ENCODE data around the gene BRD1.

DNA sequence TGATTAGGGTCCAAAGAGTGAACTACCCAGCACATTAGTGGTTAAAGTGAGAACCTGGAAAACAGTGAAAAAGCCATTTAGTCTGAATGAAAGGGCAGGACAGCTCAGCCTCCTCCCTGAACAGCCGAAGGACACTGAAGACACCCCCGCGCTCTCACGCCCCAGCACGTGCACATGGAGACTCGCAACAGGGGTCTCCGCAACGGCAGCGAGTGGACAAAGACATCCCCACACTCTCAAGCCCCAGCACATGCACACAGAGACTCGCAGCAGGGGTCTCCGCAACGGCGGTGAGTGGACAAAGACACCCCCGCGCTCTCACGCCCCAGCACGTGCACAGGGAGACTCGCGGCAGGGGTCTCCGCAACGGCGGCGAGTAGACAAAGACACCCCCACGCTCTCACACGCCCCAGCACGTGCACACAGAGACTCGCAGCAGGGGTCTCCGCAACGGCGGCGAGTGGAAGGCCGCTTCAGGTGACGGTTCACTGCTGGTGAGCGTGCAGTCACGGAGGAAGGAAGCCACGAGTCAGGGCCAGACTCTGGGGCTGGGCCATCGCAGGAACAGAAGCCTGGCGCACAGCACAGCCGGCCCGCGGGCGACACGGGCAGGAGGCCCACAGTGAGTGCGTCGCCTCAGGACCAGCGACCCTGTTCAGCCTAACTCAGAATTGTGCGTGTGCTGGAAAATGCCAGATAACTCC lies 43.6 kb downstream of the BRD1 start:
- TF ChIP-seq, protein P1, sequence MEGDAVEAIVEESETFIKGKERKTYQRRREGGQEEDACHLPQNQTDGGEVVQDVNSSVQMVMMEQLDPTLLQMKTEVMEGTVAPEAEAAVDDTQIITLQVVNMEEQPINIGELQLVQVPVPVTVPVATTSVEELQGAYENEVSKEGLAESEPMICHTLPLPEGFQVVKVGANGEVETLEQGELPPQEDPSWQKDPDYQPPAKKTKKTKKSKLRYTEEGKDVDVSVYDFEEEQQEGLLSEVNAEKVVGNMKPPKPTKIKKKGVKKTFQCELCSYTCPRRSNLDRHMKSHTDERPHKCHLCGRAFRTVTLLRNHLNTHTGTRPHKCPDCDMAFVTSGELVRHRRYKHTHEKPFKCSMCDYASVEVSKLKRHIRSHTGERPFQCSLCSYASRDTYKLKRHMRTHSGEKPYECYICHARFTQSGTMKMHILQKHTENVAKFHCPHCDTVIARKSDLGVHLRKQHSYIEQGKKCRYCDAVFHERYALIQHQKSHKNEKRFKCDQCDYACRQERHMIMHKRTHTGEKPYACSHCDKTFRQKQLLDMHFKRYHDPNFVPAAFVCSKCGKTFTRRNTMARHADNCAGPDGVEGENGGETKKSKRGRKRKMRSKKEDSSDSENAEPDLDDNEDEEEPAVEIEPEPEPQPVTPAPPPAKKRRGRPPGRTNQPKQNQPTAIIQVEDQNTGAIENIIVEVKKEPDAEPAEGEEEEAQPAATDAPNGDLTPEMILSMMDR (IDR thresholded peaks at IDR 0.05 in 2 of 3, conservative IDR thresholded peaks at IDR 0.05 in 1 of 3; ENCODE audit: borderline replicate concordance in 1 of 3, insufficient read depth in 1 of 3, low read depth in 2 of 3, low read length in 2 of 3): no peak
- TF ChIP-seq, protein P2, sequence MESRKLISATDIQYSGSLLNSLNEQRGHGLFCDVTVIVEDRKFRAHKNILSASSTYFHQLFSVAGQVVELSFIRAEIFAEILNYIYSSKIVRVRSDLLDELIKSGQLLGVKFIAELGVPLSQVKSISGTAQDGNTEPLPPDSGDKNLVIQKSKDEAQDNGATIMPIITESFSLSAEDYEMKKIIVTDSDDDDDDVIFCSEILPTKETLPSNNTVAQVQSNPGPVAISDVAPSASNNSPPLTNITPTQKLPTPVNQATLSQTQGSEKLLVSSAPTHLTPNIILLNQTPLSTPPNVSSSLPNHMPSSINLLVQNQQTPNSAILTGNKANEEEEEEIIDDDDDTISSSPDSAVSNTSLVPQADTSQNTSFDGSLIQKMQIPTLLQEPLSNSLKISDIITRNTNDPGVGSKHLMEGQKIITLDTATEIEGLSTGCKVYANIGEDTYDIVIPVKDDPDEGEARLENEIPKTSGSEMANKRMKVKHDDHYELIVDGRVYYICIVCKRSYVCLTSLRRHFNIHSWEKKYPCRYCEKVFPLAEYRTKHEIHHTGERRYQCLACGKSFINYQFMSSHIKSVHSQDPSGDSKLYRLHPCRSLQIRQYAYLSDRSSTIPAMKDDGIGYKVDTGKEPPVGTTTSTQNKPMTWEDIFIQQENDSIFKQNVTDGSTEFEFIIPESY (IDR thresholded peaks at IDR 0.05; ENCODE audit: extremely low read depth, insufficient replicate concordance, low read length): no peak
- TF ChIP-seq RAD21 (IDR thresholded peaks at IDR 0.05; ENCODE audit: low read depth): no peak
- no peak for TF ChIP-seq POLR2A (IDR thresholded peaks at IDR 0.05; ENCODE audit: borderline replicate concordance, extremely low read depth, insufficient read depth, insufficient read length)
- TF ChIP-seq EZH2 (IDR thresholded peaks at IDR 0.05): no peak
- TF ChIP-seq, protein P3, sequence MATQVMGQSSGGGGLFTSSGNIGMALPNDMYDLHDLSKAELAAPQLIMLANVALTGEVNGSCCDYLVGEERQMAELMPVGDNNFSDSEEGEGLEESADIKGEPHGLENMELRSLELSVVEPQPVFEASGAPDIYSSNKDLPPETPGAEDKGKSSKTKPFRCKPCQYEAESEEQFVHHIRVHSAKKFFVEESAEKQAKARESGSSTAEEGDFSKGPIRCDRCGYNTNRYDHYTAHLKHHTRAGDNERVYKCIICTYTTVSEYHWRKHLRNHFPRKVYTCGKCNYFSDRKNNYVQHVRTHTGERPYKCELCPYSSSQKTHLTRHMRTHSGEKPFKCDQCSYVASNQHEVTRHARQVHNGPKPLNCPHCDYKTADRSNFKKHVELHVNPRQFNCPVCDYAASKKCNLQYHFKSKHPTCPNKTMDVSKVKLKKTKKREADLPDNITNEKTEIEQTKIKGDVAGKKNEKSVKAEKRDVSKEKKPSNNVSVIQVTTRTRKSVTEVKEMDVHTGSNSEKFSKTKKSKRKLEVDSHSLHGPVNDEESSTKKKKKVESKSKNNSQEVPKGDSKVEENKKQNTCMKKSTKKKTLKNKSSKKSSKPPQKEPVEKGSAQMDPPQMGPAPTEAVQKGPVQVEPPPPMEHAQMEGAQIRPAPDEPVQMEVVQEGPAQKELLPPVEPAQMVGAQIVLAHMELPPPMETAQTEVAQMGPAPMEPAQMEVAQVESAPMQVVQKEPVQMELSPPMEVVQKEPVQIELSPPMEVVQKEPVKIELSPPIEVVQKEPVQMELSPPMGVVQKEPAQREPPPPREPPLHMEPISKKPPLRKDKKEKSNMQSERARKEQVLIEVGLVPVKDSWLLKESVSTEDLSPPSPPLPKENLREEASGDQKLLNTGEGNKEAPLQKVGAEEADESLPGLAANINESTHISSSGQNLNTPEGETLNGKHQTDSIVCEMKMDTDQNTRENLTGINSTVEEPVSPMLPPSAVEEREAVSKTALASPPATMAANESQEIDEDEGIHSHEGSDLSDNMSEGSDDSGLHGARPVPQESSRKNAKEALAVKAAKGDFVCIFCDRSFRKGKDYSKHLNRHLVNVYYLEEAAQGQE (IDR thresholded peaks at IDR 0.05; ENCODE audit: low read depth): no peak
- no peak for TF ChIP-seq CEBPB (IDR thresholded peaks at IDR 0.05; ENCODE audit: low read depth)
- TF ChIP-seq POLR2AphosphoS5 (IDR thresholded peaks at IDR 0.05; ENCODE audit: low read depth, low read length): no peak
